ENCODE data around the gene SSR2.
"Not testable (repeated sequence)": the region's sequence is repeated elsewhere in the genome, so short reads cannot be mapped to it uniquely, and the experiment has no call there.

The SSR2 gene

GRCh38 chr1:155990005-155990739 is 30.6 kb downstream of the SSR2 start:
- no peak for DNase-seq

- DNase-seq, result peak; percentile 70
Observed at GRCh38 chr1:155989242-155990004, 31.3 kb downstream of the SSR2 start.

- not testable (repeated sequence) for DNase-seq
Observed at GRCh38 chr1:155984903-155985645, 35.7 kb downstream of the SSR2 start.

- DNase-seq, result no peak
Observed at GRCh38 chr1:155984341-155984740, 36.4 kb downstream of the SSR2 start.

GRCh38 chr1:155983191-155984024 is 37.3 kb downstream of the SSR2 start:
- DNase-seq, result no peak

- DNase-seq, result no peak
Observed at GRCh38 chr1:155982106-155982505, 38.6 kb downstream of the SSR2 start.

- no peak for DNase-seq
Observed at GRCh38 chr1:155981266-155982088, 39.3 kb downstream of the SSR2 start.

- no peak for DNase-seq
Observed at GRCh38 chr1:155979597-155980343, 41.0 kb downstream of the SSR2 start.

- DNase-seq, result no peak
Observed at GRCh38 chr1:155978973-155979429, 41.8 kb downstream of the SSR2 start.

- no peak for DNase-seq
Observed at GRCh38 chr1:155978325-155978972, 42.3 kb downstream of the SSR2 start, which contains the start of gene ARHGEF2. Gene ARHGEF2 (minus strand): TSS chr1:155978547. CDS start chr1:155978427, 120 bp downstream.

- DNase-seq, result no peak
Observed at GRCh38 chr1:155977690-155978324, 42.9 kb downstream of the SSR2 start.

GRCh38 chr1:155976913-155977689 is 43.6 kb downstream of the SSR2 start:
- DNase-seq, result no peak

- DNase-seq, result peak; percentile 24
Observed at GRCh38 chr1:155976062-155976912, 44.5 kb downstream of the SSR2 start.

- no peak for DNase-seq
Observed at GRCh38 chr1:155975375-155976061, 45.2 kb downstream of the SSR2 start.

- no peak for DNase-seq
Observed at GRCh38 chr1:155974208-155975115, 46.3 kb downstream of the SSR2 start.

GRCh38 chr1:155973723-155974122 is 47.0 kb downstream of the SSR2 start:
- no peak for DNase-seq
